Activated CD8-positive, alpha-beta memory T cell treated with anti-CD3 and anti-CD28 coated beads, Interleukin-2, amount 10 ng/mL, durations not matched to agents 7 days and 5 days (primary cell): ENCODE results near the gene LAIR1. TPM values are rescaled to one million over a fixed set of nuclear protein-coding genes. Genes with fewer than 3 reads are reported as not detected.
"Not testable (repeated sequence)": the region's sequence is repeated elsewhere in the genome, so short reads cannot be mapped to it uniquely, and the experiment has no call there.

Source experiments
- ATAC-seq: fragments of 150-1000 bp; cut with Tn5 transposase; one replicate; pipeline ENCODE4 v1.10.0; 2021; ENCODE audit warnings: moderate library complexity
- CTCF ChIA-PET: fragments of 350-600 bp; sonication (Branson Sonifier 250); formaldehyde crosslinking; loops from one replicate; lab custom pipeline; 2021; ENCODE audit warnings: antibody characterized with exemption; lab: Charles Lee
- DNase-seq: peaks from one replicate; pipeline ENCODE4 v3.0.0-alpha.2; 2020
- H3K27ac Mint-ChIP-seq: one replicate; pipeline ENCODE4 v1.8.0; 2021; ENCODE audit warnings: mild to moderate bottlenecking, mixed read lengths
- H3K27me3 Mint-ChIP-seq: one replicate; pipeline ENCODE4 v1.8.0; 2021; ENCODE audit warnings: mixed read lengths
- H3K36me3 Mint-ChIP-seq: one replicate; pipeline ENCODE4 v1.8.0; 2021; ENCODE audit warnings: mild to moderate bottlenecking, mixed read lengths
- H3K4me1 Mint-ChIP-seq: one replicate; pipeline ENCODE4 v1.8.0; 2021; ENCODE audit warnings: mixed read lengths
- H3K4me3 Mint-ChIP-seq: one replicate; pipeline ENCODE4 v1.8.0; 2021; ENCODE audit warnings: mild to moderate bottlenecking, moderate library complexity, mixed read lengths
- H3K9me3 Mint-ChIP-seq: one replicate; pipeline ENCODE4 v1.8.0; 2022; ENCODE audit warnings: low read depth, mixed read lengths
- total RNA-seq, 2 experiments: library from RNA; stranded (reverse); gene quantifications; one replicate each; pipeline ENCODE4 v1.2.3, GENCODE V29; 2021

The LAIR1 gene
- total RNA-seq, 2 experiments from 2014 or later: 64.1 to 71.6 TPM

DNA sequence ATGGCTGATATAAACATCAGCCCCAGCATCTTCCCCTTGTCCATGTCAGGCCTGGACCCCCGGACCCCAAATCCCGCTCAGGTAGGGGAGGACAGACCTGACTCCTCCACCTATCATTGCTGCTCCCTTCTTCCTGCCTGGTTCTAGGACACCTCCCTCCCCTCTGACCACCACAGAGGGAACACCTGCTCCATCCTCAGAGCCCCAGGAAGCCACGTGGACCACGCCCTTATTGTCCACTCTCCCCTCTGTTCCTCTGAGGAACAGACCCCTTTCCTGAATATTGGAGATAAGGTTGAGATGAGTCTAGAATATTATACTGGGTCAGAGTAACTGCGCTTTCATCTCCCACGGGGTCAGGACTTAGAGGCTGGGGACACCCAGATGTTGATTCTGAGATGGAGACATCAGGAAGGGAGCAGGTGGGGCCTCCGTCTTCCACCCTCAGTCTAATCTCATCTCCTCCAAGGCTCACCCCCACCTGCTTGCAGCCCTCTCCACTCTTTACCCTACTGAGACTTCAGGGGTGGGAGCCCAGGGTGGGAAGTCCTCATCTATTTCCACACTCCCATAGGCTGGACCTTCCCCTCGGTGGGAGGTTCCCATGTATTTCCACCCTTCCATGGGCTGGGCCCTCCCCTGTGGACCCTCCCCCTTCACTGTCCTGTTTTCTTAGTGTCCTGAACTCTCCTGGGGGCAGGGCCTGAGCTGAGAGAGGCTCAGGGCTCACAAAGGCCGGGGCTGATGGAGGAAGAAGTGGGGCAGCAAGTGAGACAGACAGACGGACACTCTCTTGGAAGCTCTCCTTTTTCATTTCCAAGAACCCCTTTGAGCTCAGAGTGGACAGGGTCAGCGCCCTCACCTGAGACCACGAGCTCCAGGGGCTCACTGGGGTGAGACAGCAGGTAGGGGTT is 28.5 kb downstream of the LAIR1 start:
- Mint-ChIP-seq H3K27me3 (peaks cover 22% of the 10 kb centered on the region), H3K27ac (no peak overlapping the region), H3K4me3 (no peak overlapping the region), H3K4me1 (no peaks in the 10 kb centered on the region), H3K9me3 (no peaks in the 10 kb centered on the region), H3K36me3 (no peaks in the 10 kb centered on the region)
- CTCF ChIA-PET: no interaction called here
- ATAC-seq: no peak
- no peak for DNase-seq

DNA sequence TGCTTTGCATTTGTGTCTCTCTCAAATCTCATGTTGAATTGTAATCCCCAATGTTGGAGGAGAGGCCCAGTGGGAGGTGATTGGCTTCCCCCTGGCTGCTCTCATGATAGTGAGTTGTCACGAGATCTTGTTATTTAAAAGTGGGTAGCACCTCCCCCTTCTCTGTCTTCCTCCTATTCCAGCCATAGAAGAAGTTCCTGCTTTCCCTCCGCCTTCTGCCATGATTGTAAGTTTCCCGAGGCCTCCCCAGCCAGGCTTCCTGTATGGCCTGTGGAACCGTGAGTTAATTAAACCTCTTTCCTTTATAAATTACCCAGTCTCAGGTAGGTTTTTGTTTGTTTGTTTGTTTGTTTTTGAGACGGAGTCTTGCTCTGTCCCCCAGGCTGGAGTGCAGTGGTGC is 29.6 kb downstream of the LAIR1 start:
- no peak overlapping the region for H3K4me3 Mint-ChIP-seq

DNA sequence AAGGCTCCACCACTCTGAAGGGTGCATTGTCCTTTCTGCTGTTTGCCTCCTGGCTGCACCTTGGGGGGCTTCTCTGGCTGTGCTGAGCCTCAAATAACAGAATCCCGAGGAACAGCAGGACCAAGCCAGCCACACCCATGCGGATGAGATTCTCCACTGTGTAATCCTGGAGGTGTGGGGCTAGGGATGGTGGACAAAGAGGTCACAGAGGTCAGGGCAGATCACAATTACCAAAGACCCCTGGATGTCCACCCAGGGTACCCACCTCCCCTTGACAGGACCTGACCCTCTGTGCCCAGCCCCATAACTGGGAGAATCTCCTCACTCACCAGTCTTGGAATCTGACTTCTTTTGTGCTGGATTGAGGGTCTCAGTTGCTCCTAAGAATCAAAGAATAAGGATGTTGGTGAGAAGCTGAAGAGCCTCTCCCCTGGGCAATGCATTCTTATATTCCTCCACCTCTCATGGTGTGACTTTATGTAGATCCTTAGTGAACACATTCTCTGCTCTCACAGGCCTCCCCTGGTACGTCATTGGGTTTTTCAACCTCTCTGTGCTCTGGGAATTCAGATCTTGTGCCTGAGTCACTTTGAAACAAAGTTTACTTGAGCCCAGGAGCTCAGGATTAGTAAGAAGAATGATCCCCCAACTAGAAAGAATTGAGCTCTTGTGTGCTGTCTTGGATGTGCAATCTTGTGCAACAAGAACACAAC is 31.0 kb downstream of the LAIR1 start:
- Mint-ChIP-seq H3K36me3 (no peaks in the 10 kb centered on the region), H3K27ac (no peak overlapping the region), H3K27me3 (peaks cover 9% of the 10 kb centered on the region), H3K4me1 (no peaks in the 10 kb centered on the region), H3K9me3 (no peaks in the 10 kb centered on the region), H3K4me3 (no peak overlapping the region)
- DNase-seq: no peak
- CTCF ChIA-PET: interaction anchor here (1.2 kb wide), 1 partner anchor 10 kb away, joined by 4 read pairs; no protein-coding TSS in a partner anchor
- ATAC-seq: no peak

More for the DNA sequence above, 29.6 kb downstream of the LAIR1 start:
- ATAC-seq (no peak), DNase-seq (no peak)
- H3K27me3 Mint-ChIP-seq: peaks cover 21% of the 10 kb centered on the region
- CTCF ChIA-PET: no interaction called here
- no peaks in the 10 kb centered on the region for H3K9me3 Mint-ChIP-seq
- H3K36me3 Mint-ChIP-seq: no peaks in the 10 kb centered on the region
- H3K27ac Mint-ChIP-seq: no peak overlapping the region
- H3K4me1 Mint-ChIP-seq: no peaks in the 10 kb centered on the region

DNA sequence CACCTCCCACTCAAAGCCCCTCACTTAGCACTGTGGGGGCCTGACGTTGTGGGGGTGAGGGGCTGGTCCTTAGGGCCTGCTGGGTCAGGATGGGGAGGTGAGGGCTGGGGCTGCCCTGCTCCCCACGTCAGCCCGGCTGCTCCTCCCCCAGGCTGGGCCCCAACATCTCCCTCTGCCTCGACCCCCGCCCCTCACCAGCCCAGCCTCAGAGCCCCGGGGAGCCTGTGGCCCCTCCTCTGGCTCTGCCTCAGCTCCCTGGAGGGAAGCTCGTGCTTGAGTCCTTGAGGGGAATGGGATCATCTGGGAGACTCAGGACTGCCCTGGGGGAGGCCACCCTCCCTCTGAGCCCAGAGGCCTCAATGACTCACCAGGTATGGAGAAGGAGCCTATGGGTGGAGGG is 32.6 kb downstream of the LAIR1 start:
- no peak for DNase-seq
- H3K36me3 Mint-ChIP-seq: no peaks in the 10 kb centered on the region
- H3K9me3 Mint-ChIP-seq: no peaks in the 10 kb centered on the region
- peaks cover 6% of the 10 kb centered on the region for H3K4me1 Mint-ChIP-seq
- peaks cover 9% of the 10 kb centered on the region for H3K27me3 Mint-ChIP-seq
- no peak overlapping the region for H3K4me3 Mint-ChIP-seq
- H3K27ac Mint-ChIP-seq: no peak overlapping the region
- ATAC-seq: no peak
- CTCF ChIA-PET: interaction anchor here (9.6 kb wide), 1 partner anchor 58 kb away, joined by 135 read pairs; no protein-coding TSS in a partner anchor

DNA sequence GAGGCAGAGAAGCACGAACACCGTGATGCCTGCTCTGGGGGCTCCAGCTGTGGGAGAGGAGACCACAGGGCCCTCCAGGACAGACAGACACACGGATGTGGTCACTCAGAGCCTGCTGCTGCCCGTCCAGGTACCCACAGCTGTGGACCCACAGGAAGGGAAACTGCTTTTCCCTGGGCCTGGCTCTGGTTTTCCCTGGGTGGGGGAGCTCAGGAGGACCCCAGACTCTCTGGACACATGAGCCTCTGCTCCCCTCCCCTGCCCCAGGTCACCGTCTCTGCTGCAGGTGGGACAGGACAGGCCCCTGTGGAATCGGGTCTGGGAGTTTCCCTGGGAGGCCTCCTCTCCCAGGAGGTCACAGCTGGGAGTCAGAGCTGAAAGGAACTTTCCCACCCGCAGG is 33.1 kb downstream of the LAIR1 start:
- ATAC-seq (no peak), DNase-seq (no peak)
- Mint-ChIP-seq H3K4me1 (peaks cover 9% of the 10 kb centered on the region), H3K27me3 (peaks cover 9% of the 10 kb centered on the region), H3K27ac (no peak overlapping the region), H3K36me3 (no peaks in the 10 kb centered on the region), H3K4me3 (no peak overlapping the region), H3K9me3 (no peaks in the 10 kb centered on the region)
- CTCF ChIA-PET: interaction anchor here (9.6 kb wide), 1 partner anchor 59 kb away, joined by 135 read pairs; no protein-coding TSS in a partner anchor

DNA sequence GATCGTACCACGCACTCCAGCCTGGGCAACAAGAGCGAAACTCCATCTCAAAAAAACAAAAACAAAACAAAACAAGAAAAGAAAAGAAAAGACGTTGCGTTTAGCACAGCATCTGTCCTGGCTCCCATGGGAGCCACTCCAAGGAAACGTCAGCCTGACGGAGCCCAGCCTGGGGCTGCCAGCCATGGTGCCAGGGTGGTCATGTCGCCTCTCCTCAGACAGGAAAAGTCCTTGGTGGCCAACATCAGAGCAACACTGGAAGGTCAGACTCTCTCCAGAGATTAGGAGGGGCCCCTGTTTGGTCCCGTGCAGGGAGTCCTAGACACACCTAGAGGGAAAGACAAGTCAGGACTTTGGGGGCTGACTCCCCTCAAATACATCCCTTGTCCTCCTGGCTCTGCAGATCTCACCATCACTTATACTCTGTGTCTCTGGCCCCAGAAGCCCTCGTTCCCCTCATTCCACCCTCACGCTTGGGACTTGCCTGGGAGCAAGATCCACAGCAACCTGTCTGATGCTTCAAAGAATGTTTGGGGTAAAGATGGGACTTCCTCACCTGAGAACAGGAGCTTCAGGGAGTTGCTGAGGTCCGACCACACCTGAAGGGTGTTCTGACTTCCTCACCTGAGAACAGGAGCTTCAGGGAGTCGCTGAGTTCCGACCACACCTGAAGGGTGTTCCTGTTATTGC is 35.1 kb downstream of the LAIR1 start:
- peaks cover 10% of the 10 kb centered on the region for H3K27me3 Mint-ChIP-seq
- no peaks in the 10 kb centered on the region for H3K36me3 Mint-ChIP-seq
- CTCF ChIA-PET: interaction anchor here (9.6 kb wide), 1 partner anchor 61 kb away, joined by 135 read pairs; no protein-coding TSS in a partner anchor
- no peak overlapping the region for H3K27ac Mint-ChIP-seq
- no peak overlapping the region for H3K4me3 Mint-ChIP-seq
- ATAC-seq (no peak), DNase-seq (no peak)
- no peaks in the 10 kb centered on the region for H3K9me3 Mint-ChIP-seq
- H3K4me1 Mint-ChIP-seq: peaks cover 9% of the 10 kb centered on the region

DNA sequence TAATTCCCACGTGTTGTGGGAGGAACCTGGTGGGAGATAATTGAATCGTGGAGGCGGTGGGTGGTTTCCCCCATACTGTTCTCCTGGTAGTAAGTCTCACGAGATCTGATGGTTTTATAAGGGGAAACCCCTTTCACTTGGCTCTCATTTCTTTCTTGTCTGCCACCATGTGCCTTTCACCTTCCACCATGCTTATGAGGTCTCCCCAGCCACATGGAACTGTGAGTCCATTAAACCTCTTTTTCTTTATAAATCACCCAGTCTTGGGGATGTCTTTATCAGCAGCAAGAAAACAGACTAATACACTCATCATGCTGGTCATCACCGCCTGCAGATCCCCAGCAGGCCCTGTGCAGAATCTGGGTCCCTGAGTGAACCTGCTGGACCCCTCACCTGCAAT is 36.0 kb downstream of the LAIR1 start:
- H3K4me1 Mint-ChIP-seq, H3K27ac Mint-ChIP-seq, H3K27me3 Mint-ChIP-seq, H3K36me3 Mint-ChIP-seq, DNase-seq, ATAC-seq, H3K9me3 Mint-ChIP-seq, H3K4me3 Mint-ChIP-seq: not testable (repeated sequence)
- CTCF ChIA-PET: interaction anchor here (9.6 kb wide), 1 partner anchor 61 kb away, joined by 135 read pairs; no protein-coding TSS in a partner anchor

DNA sequence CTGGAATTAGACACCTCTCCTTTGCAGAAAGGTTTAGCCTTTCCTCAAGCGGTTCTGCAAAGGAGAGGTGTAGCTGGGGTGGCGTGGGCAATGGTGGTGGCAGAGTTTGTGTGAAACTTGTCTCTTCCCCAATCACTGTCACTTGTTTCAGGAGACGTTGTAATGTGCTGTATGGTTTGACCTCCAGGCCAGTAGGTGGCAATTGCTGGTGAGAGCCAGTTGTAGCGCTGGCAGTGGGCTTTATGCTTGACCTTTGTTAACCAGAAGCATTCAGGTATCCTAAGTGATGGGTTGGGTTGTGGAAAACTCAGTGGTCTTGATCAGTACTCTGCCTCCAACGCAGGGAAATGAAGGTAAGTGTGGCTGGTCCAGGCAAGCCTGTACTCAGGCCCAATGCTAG is 39.1 kb downstream of the LAIR1 start:
- no peak for ATAC-seq
- CTCF ChIA-PET: interaction anchor here (1.0 to 9.6 kb wide), 5 partner anchors 9 to 73 kb away, joined by 3 to 135 read pairs (median 3); no protein-coding TSS in a partner anchor
- no peaks in the 10 kb centered on the region for H3K36me3 Mint-ChIP-seq
- no peak for DNase-seq
- H3K27ac Mint-ChIP-seq: no peak overlapping the region
- H3K4me3 Mint-ChIP-seq: no peak overlapping the region
- peaks cover 9% of the 10 kb centered on the region for H3K4me1 Mint-ChIP-seq
- peaks cover 10% of the 10 kb centered on the region for H3K27me3 Mint-ChIP-seq
- H3K9me3 Mint-ChIP-seq: no peaks in the 10 kb centered on the region

DNA sequence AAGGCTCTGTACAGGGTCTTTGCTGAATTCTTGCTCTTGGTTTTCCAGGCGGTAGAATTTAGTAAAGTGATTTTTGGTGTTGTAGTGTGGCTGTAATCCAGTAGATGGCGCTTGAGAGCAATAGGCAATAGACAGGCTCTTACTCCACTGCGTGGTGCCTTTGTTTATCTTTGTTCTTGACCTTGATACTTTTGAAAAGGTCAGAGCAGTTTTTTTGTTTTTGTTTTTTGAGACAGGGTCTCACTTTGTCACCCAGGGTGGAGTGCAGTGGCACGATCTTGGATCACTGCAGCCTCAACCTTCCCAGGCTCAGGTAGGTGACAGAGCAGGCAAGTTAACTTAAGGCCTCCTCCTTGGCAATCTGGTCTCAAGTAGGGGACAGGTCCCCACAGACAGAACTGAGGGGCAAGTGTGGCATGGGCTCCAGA is 39.5 kb downstream of the LAIR1 start:
- CTCF ChIA-PET: interaction anchor here (0.8 to 9.6 kb wide), 9 partner anchors 8 to 113 kb away, joined by 3 to 135 read pairs (median 4); no protein-coding TSS in a partner anchor
- Mint-ChIP-seq H3K27ac (no peak overlapping the region), H3K4me1 (peaks cover 9% of the 10 kb centered on the region), H3K9me3 (no peaks in the 10 kb centered on the region), H3K4me3 (no peak overlapping the region), H3K27me3 (peaks cover 14% of the 10 kb centered on the region), H3K36me3 (no peaks in the 10 kb centered on the region)
- peak; percentile 53 for ATAC-seq
- peak; percentile 64 for DNase-seq

DNA sequence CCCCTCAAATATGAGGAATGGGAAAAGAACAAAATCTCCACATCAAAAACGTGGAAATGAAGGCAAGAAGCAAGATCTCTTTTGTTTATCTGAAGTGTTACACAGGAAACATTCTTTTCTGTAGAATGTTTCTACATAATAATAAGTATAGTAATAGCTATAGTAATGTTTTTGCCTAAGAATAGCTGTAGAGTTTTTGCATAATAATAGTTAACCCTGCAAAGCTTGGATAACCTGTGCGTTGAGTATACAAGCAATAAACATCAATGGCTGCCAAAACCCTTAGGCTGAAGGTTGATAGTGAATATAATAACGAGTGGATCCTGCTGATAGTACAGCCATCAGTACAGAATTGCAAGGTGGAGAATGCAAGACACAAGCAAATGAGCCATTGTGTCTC is 40.7 kb downstream of the LAIR1 start:
- no peak for ATAC-seq
- CTCF ChIA-PET: interaction anchor here (0.9 to 9.6 kb wide), 7 partner anchors 10 to 228 kb away, joined by 3 to 135 read pairs (median 4); no protein-coding TSS in a partner anchor
- no peak for DNase-seq
- Mint-ChIP-seq H3K9me3 (no peaks in the 10 kb centered on the region), H3K4me3 (no peak overlapping the region), H3K36me3 (no peaks in the 10 kb centered on the region), H3K27ac (no peak overlapping the region), H3K4me1 (peaks cover 9% of the 10 kb centered on the region), H3K27me3 (peaks cover 21% of the 10 kb centered on the region)

DNA sequence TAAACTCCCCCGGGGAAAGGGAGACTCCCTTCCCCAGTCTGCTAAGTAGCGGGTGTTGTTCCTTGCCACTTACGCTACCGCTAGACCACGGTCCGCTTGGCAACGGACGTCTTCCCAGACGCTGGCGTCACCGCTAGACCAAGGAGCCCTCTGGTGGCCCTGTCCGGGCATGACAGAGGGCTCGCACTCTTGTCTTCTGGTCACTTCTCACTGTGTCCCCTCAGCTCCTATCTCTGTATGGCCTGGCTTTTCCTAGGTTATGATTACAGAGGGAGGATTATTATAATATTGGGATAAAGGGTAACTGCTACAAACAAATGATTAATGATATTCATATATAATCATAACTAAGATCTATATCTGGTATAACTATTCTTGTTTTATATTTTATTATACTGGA is 41.8 kb downstream of the LAIR1 start:
- H3K9me3 Mint-ChIP-seq, H3K4me3 Mint-ChIP-seq, H3K27ac Mint-ChIP-seq, ATAC-seq, DNase-seq, H3K36me3 Mint-ChIP-seq, CTCF ChIA-PET, H3K4me1 Mint-ChIP-seq: not testable (repeated sequence)
- H3K27me3 Mint-ChIP-seq: peaks cover 22% of the 10 kb centered on the region

DNA sequence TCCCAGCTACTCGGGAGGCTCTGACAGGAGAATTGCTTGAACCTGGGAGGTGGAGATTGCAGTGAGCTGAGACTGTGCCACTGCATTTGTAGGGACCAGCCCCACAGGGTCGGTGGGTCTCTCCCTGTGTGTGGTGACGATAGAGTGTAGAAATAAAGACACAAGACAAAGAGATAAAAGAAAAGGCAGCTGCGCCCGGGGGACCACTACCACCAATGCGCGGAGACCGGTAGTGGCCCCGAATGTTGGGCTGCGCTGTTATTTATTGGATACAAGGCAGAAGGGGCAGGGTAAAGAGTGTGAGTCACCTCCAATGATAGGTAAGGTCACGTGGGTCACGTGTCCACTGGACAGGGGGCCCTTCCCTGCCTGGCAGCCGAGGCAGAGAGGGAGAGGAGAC is 42.4 kb downstream of the LAIR1 start:
- not testable (repeated sequence) for H3K4me3 Mint-ChIP-seq, H3K9me3 Mint-ChIP-seq, DNase-seq, H3K4me1 Mint-ChIP-seq, H3K36me3 Mint-ChIP-seq, ATAC-seq, H3K27ac Mint-ChIP-seq
- peaks cover 22% of the 10 kb centered on the region for H3K27me3 Mint-ChIP-seq
- CTCF ChIA-PET: interaction anchor here (1.6 to 2.1 kb wide), 2 partner anchors 57 to 69 kb away, joined by 4 to 15 read pairs; no protein-coding TSS in a partner anchor
